Muscle of arm (tissue), 12 donors: ENCODE measurements around the gene GSTO1. TPM values are rescaled to one million over a fixed set of nuclear protein-coding genes. Genes with fewer than 3 reads are reported as not detected.

Source experiments
- DNase-seq: peaks from one replicate; pipeline ENCODE4 v3.0.0-alpha.2; 2013
- polyA plus RNA-seq, 12 donors: library from polyadenylated mRNA; unstranded; fragments of 120-200 nt; gene quantifications; one replicate each; pipeline ENCODE4 v1.2.1, GENCODE V29; 2013; ENCODE audit not compliant: insufficient read length in 12 of 12

The GSTO1 gene
- polyA plus RNA-seq, 12 donors: 33.0 to 62.2 (median 39.8) TPM; not detected in 1

GRCh38 chr10:104301907-104302690 is 47.4 kb downstream of the GSTO1 start:
- no peak for DNase-seq

- no peak for DNase-seq
These were observed 49.1 kb downstream of the GSTO1 start for GRCh38 chr10:104303594-104304355.

GRCh38 chr10:104304356-104304745 is 49.7 kb downstream of the GSTO1 start:
- DNase-seq: no peak

- DNase-seq: no peak
These were observed 50.2 kb downstream of the GSTO1 start for GRCh38 chr10:104304927-104305326.

GRCh38 chr10:104306897-104307296 is 52.2 kb downstream of the GSTO1 start:
- no peak for DNase-seq

GRCh38 chr10:104307576-104308438 is 53.1 kb downstream of the GSTO1 start:
- DNase-seq: no peak

GRCh38 chr10:104308439-104308903 is 53.8 kb downstream of the GSTO1 start:
- no peak for DNase-seq

- DNase-seq: no peak
These were observed 55.6 kb downstream of the GSTO1 start for GRCh38 chr10:104309980-104310978.

GRCh38 chr10:104311184-104311720 is 56.6 kb downstream of the GSTO1 start:
- no peak for DNase-seq

- DNase-seq: no peak
These were observed 60.1 kb downstream of the GSTO1 start for GRCh38 chr10:104314591-104315485.

GRCh38 chr10:104315486-104315921 is 60.8 kb downstream of the GSTO1 start:
- no peak for DNase-seq

- DNase-seq: no peak
These were observed 61.8 kb downstream of the GSTO1 start for GRCh38 chr10:104316321-104317099.

Other genes starting within 250 kb of the GSTO1 start
- 100 to 1,000 TPM in 1 of 12 donors, 10 to 100 TPM in 2, 1 to 10 TPM in 3, under 1 TPM in 3, not detected in 3; 0.13 to 330 (median 1.5) TPM for gene COL17A1, start 169.0 kb upstream of the GSTO1 start, polyA plus RNA-seq
- gene SFR1, start 132.7 kb upstream of the GSTO1 start, polyA plus RNA-seq: 1 to 10 TPM in 11 of 12 donors, not detected in 1; 5.4 to 8.1 (median 7.0) TPM
- gene CFAP43, start 22.5 kb upstream of the GSTO1 start, polyA plus RNA-seq: 1 to 10 TPM in 1 of 12 donors, under 1 TPM in 9, not detected in 2; 0.18 to 1.6 (median 0.36) TPM
- gene GSTO2, start 14.3 kb downstream of the GSTO1 start, polyA plus RNA-seq: 10 to 100 TPM in 1 of 12 donors, 1 to 10 TPM in 2, under 1 TPM in 7, not detected in 2; 0.60 to 11.2 (median 0.93) TPM
- 10 to 100 TPM in 2 of 12 donors, 1 to 10 TPM in 9, not detected in 1; 6.1 to 16.0 (median 7.8) TPM for gene ITPRIP, start 83.6 kb downstream of the GSTO1 start, polyA plus RNA-seq
- 1 to 10 TPM in 1 of 12 donors, under 1 TPM in 9, not detected in 2; 0.26 to 1.2 (median 0.51) TPM for gene CFAP58, start 98.9 kb downstream of the GSTO1 start, polyA plus RNA-seq